AG09309 (cell line): ENCODE measurements around the gene CD74.

Source experiments
- DNase-seq: peaks from one replicate; pipeline ENCODE4 v3.0.0-alpha.2; 2010; ENCODE audit warnings: low read depth
- H3K4me3 ChIP-seq: 2 replicates; pipeline ENCODE4 v1.5.1; 2011; ENCODE audit warnings: mild to moderate bottlenecking, low read depth, low read length, moderate library complexity; ENCODE audit not compliant: control insufficient read depth
- CTCF ChIP-seq: IDR thresholded peaks from 2 replicates; pipeline ENCODE4 v1.5.1; 2011; ENCODE audit warnings: mild to moderate bottlenecking, low read depth, low read length, inconsistent platforms; ENCODE audit not compliant: insufficient read depth, control insufficient read depth; ENCODE audit errors: missing control alignments

Gene CD74

GRCh38 chr5:150352244-150353031 is 60.3 kb downstream of the CD74 start:
- no peak for TF ChIP-seq CTCF
- H3K4me3 ChIP-seq = no peak overlapping the region
- no peak for DNase-seq
